Eye (tissue), 1 donor: ENCODE results near the gene SLC9C1.
A peak's percentile ranks its signal among the peaks of the same experiment; 100 is the strongest.

Source experiments
- DNase-seq: peaks from one replicate; pipeline ENCODE4 v3.0.0-alpha.2; 2015

The SLC9C1 gene

GRCh38 chr3:112185423-112186035 lies 108.5 kb downstream of the SLC9C1 start:
- peak; percentile 33 for DNase-seq

DNA sequence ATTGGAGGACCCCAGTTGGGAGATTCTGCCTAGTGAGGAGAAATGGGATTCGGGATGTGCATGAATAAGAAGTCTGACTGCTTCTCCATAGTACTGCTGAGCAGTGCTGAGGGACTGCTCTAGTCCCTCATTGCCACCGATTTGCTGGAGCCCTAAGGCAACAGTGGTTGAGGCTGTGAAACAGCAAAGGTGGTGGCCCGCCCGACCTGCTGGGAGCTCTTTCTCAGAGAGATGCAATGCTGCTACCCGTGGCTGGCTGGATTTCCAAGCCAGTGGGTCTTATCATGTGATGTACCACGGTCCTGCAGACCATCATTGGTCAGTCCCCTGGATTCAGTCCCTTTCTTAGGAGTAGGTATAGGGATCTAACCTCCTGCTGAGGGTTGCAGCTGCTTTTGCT lies 118.4 kb downstream of the SLC9C1 start:
- DNase-seq, result no peak

GRCh38 chr3:112175037-112175436 lies 119.0 kb downstream of the SLC9C1 start:
- DNase-seq, result no peak

DNA sequence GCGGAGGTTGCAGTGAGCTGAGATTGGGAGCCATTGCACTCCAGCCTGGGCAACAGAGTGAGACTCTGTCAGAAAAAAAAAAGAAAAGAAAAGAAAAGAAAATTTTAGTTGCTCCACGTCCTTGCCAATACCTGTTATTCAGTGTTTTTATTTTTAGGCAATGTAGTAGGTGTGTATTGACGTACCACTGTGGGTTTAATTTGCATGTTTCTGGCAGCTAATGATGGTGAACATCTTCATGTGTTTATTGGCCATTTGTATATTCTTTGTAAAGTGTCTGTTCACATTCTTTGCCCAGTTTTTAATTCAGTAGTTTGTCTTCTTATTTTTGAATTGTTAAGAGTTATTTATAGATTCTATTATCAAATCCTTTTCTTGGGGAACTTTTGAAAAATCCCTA lies 122.9 kb downstream of the SLC9C1 start:
- no peak for DNase-seq

- no peak for DNase-seq
Observed at GRCh38 chr3:112170046-112170445, 124.0 kb downstream of the SLC9C1 start.

DNA sequence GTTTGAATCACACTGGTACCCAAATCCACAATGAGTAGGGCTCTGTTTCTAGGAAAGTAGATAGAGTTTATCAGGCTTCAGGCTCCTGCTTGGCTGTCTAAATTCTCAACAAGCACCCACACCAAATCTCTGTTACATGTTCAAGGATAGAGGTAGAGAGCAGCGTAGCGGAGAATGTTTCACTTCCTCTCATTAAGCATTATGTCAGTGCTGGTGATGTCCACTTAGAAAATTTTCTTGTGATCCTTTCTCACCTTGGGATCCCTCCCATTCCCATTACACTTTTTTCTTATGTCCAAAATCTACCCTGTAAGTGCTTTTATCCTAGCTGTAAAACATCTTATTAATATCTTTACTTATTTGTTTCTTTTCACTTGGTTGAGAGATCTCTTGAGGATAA lies 126.3 kb downstream of the SLC9C1 start:
- no peak for DNase-seq

GRCh38 chr3:112149136-112149535 lies 144.9 kb downstream of the SLC9C1 start:
- no peak for DNase-seq

DNA sequence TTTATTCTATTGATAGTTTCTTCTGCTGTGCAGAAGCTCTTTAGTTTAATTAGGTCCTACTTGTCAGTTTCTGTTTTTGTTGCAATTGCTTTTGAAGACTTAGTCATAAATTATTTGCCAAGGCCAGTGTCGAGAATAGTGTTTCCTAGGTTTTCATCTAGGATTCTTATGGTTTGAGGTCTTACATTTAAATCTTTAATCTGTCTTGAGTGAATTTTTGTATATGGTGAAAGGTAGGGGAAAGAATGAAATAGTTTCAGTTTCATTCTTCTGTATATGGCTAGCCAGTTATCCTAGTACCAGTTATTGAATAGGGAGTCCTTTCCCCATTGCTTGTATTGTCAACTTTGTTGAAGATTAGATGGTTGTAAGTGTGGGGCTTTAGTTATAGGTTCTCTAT lies 150.3 kb downstream of the SLC9C1 start:
- DNase-seq, result no peak

- DNase-seq, result no peak
Observed at GRCh38 chr3:112143251-112143650, 150.8 kb downstream of the SLC9C1 start.

- DNase-seq, result peak; percentile 77
Observed at GRCh38 chr3:112141293-112141692, 152.7 kb downstream of the SLC9C1 start.

DNA sequence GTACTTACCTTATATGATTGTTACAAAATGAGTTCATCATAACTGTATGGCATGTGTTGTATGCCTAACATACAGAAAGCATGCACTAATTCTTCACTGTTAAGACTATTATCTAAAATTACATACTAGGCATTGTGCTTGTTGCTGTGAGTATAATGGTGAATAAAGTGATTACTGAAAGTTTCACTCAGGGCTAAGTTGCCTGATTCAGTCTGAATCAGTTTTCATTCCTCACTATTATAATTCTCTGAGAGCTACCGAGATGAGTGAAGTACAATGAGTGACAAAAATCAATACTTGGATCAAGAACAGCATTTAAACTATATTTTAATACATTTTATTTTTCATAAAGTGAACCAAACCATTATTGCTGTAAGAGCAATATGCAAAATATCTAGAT lies 153.4 kb downstream of the SLC9C1 start:
- no peak for DNase-seq

- no peak for DNase-seq
Observed at GRCh38 chr3:112138219-112138969, 155.6 kb downstream of the SLC9C1 start.

- DNase-seq, result no peak
Observed at GRCh38 chr3:112137781-112138180, 156.2 kb downstream of the SLC9C1 start.

DNA sequence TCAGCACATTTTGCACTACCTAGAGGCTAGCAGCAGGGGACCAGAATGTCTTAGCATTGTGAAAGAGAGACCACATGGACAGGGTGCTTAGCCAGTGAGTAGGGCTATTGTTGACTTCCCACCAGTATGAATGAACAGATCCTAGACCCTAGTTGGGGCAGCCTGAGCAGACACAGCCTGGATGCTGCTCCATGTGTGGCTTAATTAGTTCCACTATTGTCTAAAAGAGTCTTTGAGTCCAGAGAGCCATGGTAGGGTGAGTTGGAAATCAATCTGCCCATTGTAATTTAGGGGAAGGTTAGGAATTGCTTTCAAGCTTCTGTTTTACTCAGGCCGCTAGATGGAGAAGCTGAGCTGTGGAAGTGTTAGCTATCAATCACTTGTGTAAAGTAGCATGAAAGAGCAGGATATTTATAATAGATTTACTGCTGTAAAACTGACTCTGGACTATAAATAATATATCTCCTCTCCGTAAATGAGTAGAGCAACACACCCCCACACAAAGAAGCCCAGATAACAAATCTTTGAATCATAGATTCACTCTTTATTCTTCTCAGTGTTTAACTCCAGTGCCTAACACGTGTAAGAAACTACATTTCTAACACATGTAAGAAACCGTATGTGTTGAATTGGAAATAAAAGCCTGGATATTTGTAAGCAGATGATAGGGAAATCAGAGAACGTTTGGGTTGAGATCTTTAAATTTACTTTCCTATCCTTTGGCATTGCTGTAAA lies 156.9 kb downstream of the SLC9C1 start:
- peak; percentile 89 for DNase-seq

- no peak for DNase-seq
Observed at GRCh38 chr3:112136046-112136445, 158.0 kb downstream of the SLC9C1 start.

DNA sequence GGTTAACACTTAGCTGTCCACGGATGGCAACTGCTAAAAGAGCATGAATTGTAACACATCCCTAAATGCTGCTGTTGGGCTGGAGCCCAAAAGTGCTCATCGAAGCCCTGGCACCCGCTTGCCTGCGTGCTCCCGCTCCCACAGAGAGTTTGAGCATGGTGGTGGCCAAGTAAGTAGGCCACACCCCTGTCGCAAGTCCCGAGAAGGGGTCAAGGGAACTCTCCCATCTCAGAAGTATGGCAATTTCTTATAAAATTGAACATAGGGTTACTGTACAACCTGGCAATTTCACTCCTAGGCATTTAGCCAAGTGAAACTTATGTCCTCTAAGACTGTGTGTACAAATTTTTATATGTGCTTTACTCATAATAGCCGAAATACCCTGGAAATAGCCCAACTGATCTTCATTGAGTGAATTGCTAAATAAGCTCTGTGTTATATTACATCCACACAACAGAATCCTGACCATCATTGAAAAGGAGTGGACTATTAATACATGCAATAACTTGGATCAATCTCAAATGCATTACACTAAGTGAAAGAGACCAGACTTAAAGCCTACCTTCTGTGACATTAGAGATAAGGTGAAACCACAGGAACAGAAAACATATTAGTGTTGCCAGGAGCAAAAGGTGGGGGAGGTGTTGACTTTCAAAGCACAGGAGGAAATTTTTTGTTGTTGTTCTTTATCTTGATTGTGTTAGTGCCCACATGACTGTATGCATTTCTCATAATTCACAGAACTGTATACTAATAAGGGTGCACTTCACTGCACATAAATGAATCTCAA lies 159.5 kb downstream of the SLC9C1 start:
- no peak for DNase-seq

- DNase-seq, result no peak
Observed at GRCh38 chr3:112133626-112134334, 160.2 kb downstream of the SLC9C1 start.

DNA sequence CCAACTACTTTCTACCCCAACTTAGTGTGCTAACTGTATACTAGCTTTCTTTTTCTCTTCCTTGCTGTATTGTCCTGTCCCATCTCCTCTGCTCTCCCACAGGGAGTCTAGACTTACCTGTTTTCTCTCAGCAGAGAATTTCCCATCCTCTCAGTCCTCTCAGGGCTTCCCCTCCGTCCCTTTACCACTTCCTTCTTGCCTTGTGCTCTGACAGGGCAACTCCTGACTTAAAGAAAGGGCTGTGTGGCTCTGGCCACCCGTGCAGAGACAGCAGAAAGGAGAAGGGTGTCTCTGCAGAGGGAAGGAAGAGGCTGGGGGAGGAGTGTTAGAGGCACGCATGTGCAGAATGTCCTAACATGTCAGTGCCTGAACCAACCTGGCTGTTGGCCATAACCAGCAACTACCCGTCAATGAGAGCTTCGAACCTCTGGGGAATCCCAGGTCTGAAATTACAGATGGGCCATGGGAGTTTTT lies 161.0 kb downstream of the SLC9C1 start, which contains the start of gene GCSAM:
TSS of gene GCSAM (minus strand) at position 274 of the 474 bp plus-strand sequence. CDS start at position 146, 128 bp downstream.
- DNase-seq, result no peak

DNA sequence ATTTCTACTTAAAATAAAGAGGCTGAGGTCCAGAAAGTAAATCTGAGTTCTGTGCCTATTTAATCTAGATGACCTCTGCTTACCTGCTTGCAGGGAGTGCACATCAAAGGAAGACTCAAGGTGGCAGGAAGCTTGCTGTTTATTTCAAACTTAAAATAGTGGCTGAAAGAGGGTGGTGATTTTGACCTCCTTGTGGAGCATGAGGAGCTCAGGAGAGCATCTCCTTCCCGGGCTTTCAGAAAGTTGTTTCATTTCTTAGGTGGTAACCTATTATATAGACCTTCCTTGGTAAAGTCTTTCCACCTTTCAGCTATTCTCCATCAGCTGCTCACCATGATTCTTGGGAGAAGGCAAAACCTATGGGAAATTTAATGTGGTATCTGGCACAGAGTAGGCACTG lies 161.5 kb downstream of the SLC9C1 start:
- DNase-seq, result no peak

GRCh38 chr3:112132088-112132487 lies 161.9 kb downstream of the SLC9C1 start:
- DNase-seq, result no peak

- no peak for DNase-seq
Observed at GRCh38 chr3:112131111-112131510, 162.9 kb downstream of the SLC9C1 start.

- DNase-seq, result no peak
Observed at GRCh38 chr3:112130638-112130993, 163.4 kb downstream of the SLC9C1 start.
